Gastroesophageal sphincter (tissue), 3 donors: Measurements from ENCODE around the gene REM1.

Experiments used
- EP300 ChIP-seq: sonication (generic); formaldehyde crosslinking; IDR thresholded peaks from one replicate; pipeline ENCODE4 v1.6.1; 2017; ENCODE audit warnings: antibody characterized with exemption, mild to moderate bottlenecking
- POLR2A ChIP-seq, 2 donors: fragments of 450-650 bp; IDR thresholded peaks; one replicate each; pipeline ENCODE4 v1.6.1; 2017; ENCODE audit warnings: antibody characterized with exemption in 2 of 2, mild to moderate bottlenecking in 2 of 2, moderate library complexity in 1 of 2
- TF ChIP-seq, protein P1 (sequence below), 4 experiments: fragments of 200-600 bp in 2 of 4; fragments of 450-650 bp in 2 of 4; sonication (generic) in 1 of 4; IDR thresholded peaks; one replicate each; pipeline ENCODE4 v1.5.1; 2017 to 2019; ENCODE audit warnings: antibody characterized with exemption in 4 of 4, mild to moderate bottlenecking in 2 of 4, moderate library complexity in 2 of 4

DNA sequence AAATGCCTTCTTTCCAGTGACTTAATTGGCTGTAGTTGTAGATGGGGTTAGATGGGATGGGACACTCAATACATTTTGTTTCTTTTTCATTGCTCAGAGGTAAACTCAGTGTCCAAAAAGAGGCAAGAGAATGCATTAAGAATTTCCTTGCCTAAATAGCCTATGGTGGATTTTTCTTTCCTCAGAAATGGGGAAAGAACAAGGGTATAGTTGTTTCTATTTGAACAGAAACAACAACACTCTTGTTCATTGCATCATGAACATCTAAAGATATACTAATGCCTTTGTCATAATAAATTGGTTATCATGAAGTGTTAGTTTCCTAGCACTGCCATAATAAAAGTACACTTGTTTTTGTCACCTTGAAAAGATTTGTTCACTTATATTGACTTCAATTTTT is 49.3 kb upstream of the REM1 start:
- TF ChIP-seq EP300 (no peak), POLR2A (IDR thresholded peaks at IDR 0.05) (no peak)
- TF ChIP-seq, protein P1, sequence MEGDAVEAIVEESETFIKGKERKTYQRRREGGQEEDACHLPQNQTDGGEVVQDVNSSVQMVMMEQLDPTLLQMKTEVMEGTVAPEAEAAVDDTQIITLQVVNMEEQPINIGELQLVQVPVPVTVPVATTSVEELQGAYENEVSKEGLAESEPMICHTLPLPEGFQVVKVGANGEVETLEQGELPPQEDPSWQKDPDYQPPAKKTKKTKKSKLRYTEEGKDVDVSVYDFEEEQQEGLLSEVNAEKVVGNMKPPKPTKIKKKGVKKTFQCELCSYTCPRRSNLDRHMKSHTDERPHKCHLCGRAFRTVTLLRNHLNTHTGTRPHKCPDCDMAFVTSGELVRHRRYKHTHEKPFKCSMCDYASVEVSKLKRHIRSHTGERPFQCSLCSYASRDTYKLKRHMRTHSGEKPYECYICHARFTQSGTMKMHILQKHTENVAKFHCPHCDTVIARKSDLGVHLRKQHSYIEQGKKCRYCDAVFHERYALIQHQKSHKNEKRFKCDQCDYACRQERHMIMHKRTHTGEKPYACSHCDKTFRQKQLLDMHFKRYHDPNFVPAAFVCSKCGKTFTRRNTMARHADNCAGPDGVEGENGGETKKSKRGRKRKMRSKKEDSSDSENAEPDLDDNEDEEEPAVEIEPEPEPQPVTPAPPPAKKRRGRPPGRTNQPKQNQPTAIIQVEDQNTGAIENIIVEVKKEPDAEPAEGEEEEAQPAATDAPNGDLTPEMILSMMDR (IDR thresholded peaks at IDR 0.05) = no peak
